K562 (cell line): ENCODE data around the gene RNF4. TPM values are rescaled to one million over a fixed set of nuclear protein-coding genes. Genes with fewer than 3 reads are reported as not detected.

Experiments used
- CTBP1 ChIP-seq: fragments of 450-650 bp; IDR thresholded peaks from 2 replicates; pipeline ENCODE4 v1.6.1; 2016; ENCODE audit warnings: borderline replicate concordance
- ELF1 ChIP-seq: fragments of 200-800 bp; sonication (Bioruptor generic); IDR thresholded peaks from 2 replicates; pipeline ENCODE4 v1.6.1; 2016; ENCODE audit warnings: missing genetic modification characterization, missing compliant biosample characterization
- FOXP1 ChIP-seq: sonication (generic); formaldehyde crosslinking; IDR thresholded peaks from 2 replicates; pipeline ENCODE4 v1.8.0; 2022; ENCODE audit warnings: mild to moderate bottlenecking, missing genetic modification reagents
- GATA2 ChIP-seq: sonication (generic); formaldehyde crosslinking; IDR thresholded peaks from 2 replicates; pipeline ENCODE4 v1.4.0; 2020; ENCODE audit warnings: mild to moderate bottlenecking, missing genetic modification reagents
- L3MBTL2 ChIP-seq: fragments of 450-650 bp; IDR thresholded peaks from 2 replicates; pipeline ENCODE4 v1.6.1; 2016; ENCODE audit warnings: mild to moderate bottlenecking, moderate library complexity
- MAZ ChIP-seq, 2 experiments: fragments of 450-650 bp in 1 of 2; sonication (generic) in 1 of 2; formaldehyde crosslinking; IDR thresholded peaks in 1 of 2; conservative IDR thresholded peaks in 1 of 2; 2 replicates each; pipeline versions ENCODE4 v1.4.0 to v1.5.0; 2020; ENCODE audit warnings: mild to moderate bottlenecking in 1 of 2, missing genetic modification reagents in 1 of 2
- NFXL1 ChIP-seq: fragments of 450-650 bp; formaldehyde crosslinking; IDR thresholded peaks from 2 replicates; pipeline ENCODE4 v1.4.0; 2021; ENCODE audit warnings: mild to moderate bottlenecking
- PHF21A ChIP-seq: fragments of 450-650 bp; IDR thresholded peaks from 2 replicates; pipeline ENCODE4 v1.6.1; 2017; ENCODE audit warnings: low read depth, borderline replicate concordance
- POLR2H ChIP-seq: IDR thresholded peaks from 2 replicates; pipeline ENCODE4 v1.6.1; 2016; ENCODE audit warnings: missing genetic modification characterization, low read depth, mild to moderate bottlenecking, control low read depth, missing compliant biosample characterization, moderate library complexity
- RBFOX2 ChIP-seq: fragments of 200-400 bp; formaldehyde crosslinking; IDR thresholded peaks from 2 replicates; pipeline ENCODE4 v1.6.1; 2017; ENCODE audit warnings: low read depth, mild to moderate bottlenecking, low read length, moderate library complexity
- RBM15 ChIP-seq: fragments of 200-400 bp; formaldehyde crosslinking; IDR thresholded peaks from 2 replicates; pipeline ENCODE4 v1.6.1; 2018; ENCODE audit warnings: mild to moderate bottlenecking, low read length, moderate library complexity; ENCODE audit not compliant: insufficient read depth
- SMARCC2 ChIP-seq: fragments of 450-650 bp; IDR thresholded peaks from 2 replicates; pipeline ENCODE4 v1.6.1; 2017; ENCODE audit warnings: antibody characterized with exemption, moderate library complexity, mild to moderate bottlenecking, low read depth
- TEAD4 ChIP-seq, 2 experiments: sonication (generic) in 1 of 2; formaldehyde crosslinking in 1 of 2; IDR thresholded peaks; 2 replicates each; pipeline versions ENCODE4 v1.6.1 to v1.8.0; 2012 to 2022; ENCODE audit warnings: borderline replicate concordance in 1 of 2, inconsistent platforms in 1 of 2, low read length in 1 of 2, mild to moderate bottlenecking in 1 of 2, missing genetic modification reagents in 1 of 2
- U2AF1 ChIP-seq: fragments of 200-400 bp; formaldehyde crosslinking; optimal IDR thresholded peaks from 2 replicates; pipeline ENCODE3; 2017; ENCODE audit warnings: mild to moderate bottlenecking, low read depth, low read length, moderate library complexity
- ZBTB7A ChIP-seq: IDR thresholded peaks from 2 replicates; pipeline ENCODE4 v1.6.1; 2011; ENCODE audit warnings: low read depth, mild to moderate bottlenecking, low read length, moderate library complexity, borderline replicate concordance; ENCODE audit not compliant: control insufficient read depth
- ZFP30 ChIP-seq: fragments of 250-450 bp; sonication (Bioruptor Pico); IDR thresholded peaks from 2 replicates; pipeline ENCODE4 v1.8.0; 2022; ENCODE audit warnings: moderate library complexity, mild to moderate bottlenecking, inconsistent platforms, borderline replicate concordance
- ZNF124 ChIP-seq: sonication (generic); formaldehyde crosslinking; IDR thresholded peaks from 2 replicates; pipeline ENCODE4 v1.8.1; 2022; ENCODE audit warnings: missing genetic modification reagents
- ZNF384 ChIP-seq: IDR thresholded peaks from 2 replicates; pipeline ENCODE4 v1.6.1; 2012; ENCODE audit warnings: low read depth, low read length, improper control_type of control experiment
- polyA plus RNA-seq, 8 experiments: library from polyadenylated mRNA; depleted of rRNA in 4 of 8; stranded (reverse) in 5 of 8; unstranded in 3 of 8; fragments of >200 nt; fragmentation: Nextera tagmentation in 2 of 8; fragmentation: Illumina TruSeq in 1 of 8; extraction: Ambion mirVana in 2 of 8; extraction: Trizol in 1 of 8; gene quantifications; 2 replicates each; pipeline versions ENCODE4 v1.2.1 to v1.2.3, GENCODE V29; 2011 to 2014; ENCODE audit warnings: inconsistent platforms in 1 of 8, missing spikeins in 1 of 8
- total RNA-seq, 7 experiments: library from RNA; depleted of rRNA in 6 of 7; stranded (reverse); fragments of >200 nt in 6 of 7; fragmentation: Illumina TruSeq in 2 of 7; extraction: Trizol in 2 of 7; gene quantifications; 2 replicates each; pipeline versions ENCODE4 v1.2.1 to v1.2.3, GENCODE V29; 2011 to 2021; ENCODE audit warnings: low replicate concordance in 1 of 7
- TF ChIP-seq, protein P1 (sequence below): fragments of 250-450 bp; sonication (Bioruptor Pico); IDR thresholded peaks from 2 replicates; pipeline ENCODE4 v1.8.0; 2021; ENCODE audit warnings: moderate library complexity, mild to moderate bottlenecking, inconsistent platforms
- TF ChIP-seq, protein P2 (sequence below), 3 experiments: IDR thresholded peaks in 2 of 3; conservative IDR thresholded peaks in 1 of 3; 2 replicates each; pipeline ENCODE4 v1.5.1; 2011 to 2012; ENCODE audit warnings: low read length in 3 of 3, mild to moderate bottlenecking in 3 of 3, control low read depth in 2 of 3, improper control_type of control experiment in 1 of 3, inconsistent platforms in 1 of 3, low read depth in 1 of 3, mixed read lengths in 1 of 3, moderate library complexity in 1 of 3; ENCODE audit not compliant: insufficient read depth in 2 of 3
- TF ChIP-seq, protein P3 (sequence below), 2 experiments: IDR thresholded peaks; 2 replicates each; pipeline ENCODE4 v1.6.1; 2012; ENCODE audit warnings: improper control_type of control experiment in 2 of 2, low read depth in 2 of 2, low read length in 2 of 2, borderline replicate concordance in 1 of 2

Gene RNF4
- total and polyA plus RNA-seq, 9 of the 15 experiments (the other 6 are each of a cell fraction or from before 2014, with no cell fraction given) = 19.2 to 59.3 (median 44.8) TPM

DNA sequence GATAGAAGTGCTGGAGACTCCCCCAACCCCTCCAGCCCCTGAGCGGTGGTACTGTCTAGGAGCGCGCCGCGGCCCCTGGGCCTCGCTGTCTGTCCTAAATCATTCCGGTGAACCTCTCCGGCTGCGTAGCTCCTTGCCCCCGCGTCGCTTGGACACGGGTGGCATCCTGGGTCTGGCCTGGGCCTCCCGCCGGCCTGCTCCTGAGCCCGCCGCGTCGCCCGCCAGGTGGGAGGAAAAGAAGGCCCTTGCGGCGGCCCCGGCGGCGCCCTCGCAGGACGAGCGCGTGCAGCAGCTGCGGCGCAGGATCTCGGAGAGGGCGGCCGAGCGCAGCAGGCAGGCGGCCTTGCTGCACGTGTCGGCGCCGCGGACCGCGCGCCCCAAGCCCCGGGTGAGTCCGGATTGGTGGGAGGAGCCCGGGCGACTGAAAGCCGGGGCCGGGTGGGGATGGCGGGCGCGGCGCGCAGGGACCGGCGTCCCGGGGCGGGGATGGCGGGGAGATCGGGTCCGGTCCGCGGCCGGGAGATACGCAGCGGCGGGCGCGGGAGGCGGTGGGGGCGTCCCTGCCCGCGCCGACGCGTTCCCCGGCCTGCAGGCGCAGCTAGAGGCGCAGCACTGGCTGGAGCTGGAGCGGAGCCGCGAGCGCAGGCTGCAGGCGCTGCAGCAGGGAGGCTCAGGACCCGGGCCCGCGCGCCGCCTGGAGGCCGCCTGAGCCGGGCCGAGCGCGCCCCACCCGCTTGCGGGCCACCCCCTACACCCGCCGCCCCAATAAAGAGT lies 6.5 kb upstream of the RNF4 start (continued):
- TF ChIP-seq, protein P1, sequence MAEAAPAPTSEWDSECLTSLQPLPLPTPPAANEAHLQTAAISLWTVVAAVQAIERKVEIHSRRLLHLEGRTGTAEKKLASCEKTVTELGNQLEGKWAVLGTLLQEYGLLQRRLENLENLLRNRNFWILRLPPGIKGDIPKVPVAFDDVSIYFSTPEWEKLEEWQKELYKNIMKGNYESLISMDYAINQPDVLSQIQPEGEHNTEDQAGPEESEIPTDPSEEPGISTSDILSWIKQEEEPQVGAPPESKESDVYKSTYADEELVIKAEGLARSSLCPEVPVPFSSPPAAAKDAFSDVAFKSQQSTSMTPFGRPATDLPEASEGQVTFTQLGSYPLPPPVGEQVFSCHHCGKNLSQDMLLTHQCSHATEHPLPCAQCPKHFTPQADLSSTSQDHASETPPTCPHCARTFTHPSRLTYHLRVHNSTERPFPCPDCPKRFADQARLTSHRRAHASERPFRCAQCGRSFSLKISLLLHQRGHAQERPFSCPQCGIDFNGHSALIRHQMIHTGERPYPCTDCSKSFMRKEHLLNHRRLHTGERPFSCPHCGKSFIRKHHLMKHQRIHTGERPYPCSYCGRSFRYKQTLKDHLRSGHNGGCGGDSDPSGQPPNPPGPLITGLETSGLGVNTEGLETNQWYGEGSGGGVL (CRISPR knock-in tag) = no peak
- TF ChIP-seq ELF1 (tag) (no peak), ZNF384 (no peak), RBM15 (no peak), FOXP1 (CRISPR knock-in tag) (peak; percentile 95), POLR2H (tag) (no peak), SMARCC2 (no peak), RBFOX2 (peak; percentile 58), MAZ (CRISPR knock-in tag; conservative IDR thresholded peaks at IDR 0.05 in 1 of 2, IDR thresholded peaks at IDR 0.05 in 1 of 2) (peak in 1 of 2 experiments; percentile 55; a peak in 2 of 4 replicates), ZFP30 (CRISPR knock-in tag) (no peak), PHF21A (no peak), CTBP1 (peak; percentile 66), L3MBTL2 (peak; percentile 96), ZBTB7A (peak; percentile 63; the same call in 1 of the 2 replicates), GATA2 (CRISPR knock-in tag) (no peak), NFXL1 (CRISPR knock-in tag) (no peak), TEAD4 (IDR thresholded peaks at IDR 0.05; ENCODE audit: low read length) (no peak), TEAD4 (CRISPR knock-in tag; IDR thresholded peaks at IDR 0.05; ENCODE audit: borderline replicate concordance) (peak; percentile 74; the same call in 1 of the 2 replicates), U2AF1 (peak; percentile 43), ZNF124 (CRISPR knock-in tag) (0 out of 2 replicates have a peak, but pooled peaks have one; percentile 37)
- TF ChIP-seq, protein P2, sequence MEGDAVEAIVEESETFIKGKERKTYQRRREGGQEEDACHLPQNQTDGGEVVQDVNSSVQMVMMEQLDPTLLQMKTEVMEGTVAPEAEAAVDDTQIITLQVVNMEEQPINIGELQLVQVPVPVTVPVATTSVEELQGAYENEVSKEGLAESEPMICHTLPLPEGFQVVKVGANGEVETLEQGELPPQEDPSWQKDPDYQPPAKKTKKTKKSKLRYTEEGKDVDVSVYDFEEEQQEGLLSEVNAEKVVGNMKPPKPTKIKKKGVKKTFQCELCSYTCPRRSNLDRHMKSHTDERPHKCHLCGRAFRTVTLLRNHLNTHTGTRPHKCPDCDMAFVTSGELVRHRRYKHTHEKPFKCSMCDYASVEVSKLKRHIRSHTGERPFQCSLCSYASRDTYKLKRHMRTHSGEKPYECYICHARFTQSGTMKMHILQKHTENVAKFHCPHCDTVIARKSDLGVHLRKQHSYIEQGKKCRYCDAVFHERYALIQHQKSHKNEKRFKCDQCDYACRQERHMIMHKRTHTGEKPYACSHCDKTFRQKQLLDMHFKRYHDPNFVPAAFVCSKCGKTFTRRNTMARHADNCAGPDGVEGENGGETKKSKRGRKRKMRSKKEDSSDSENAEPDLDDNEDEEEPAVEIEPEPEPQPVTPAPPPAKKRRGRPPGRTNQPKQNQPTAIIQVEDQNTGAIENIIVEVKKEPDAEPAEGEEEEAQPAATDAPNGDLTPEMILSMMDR (IDR thresholded peaks at IDR 0.05 in 2 of 3, conservative IDR thresholded peaks at IDR 0.05 in 1 of 3; ENCODE audit: insufficient read depth in 2 of 3, low read depth in 1 of 3, low read length in 3 of 3) = peak in 2 of 3 experiments; percentile 54 to 83; a peak in 4 of 6 replicates
- TF ChIP-seq, protein P3, sequence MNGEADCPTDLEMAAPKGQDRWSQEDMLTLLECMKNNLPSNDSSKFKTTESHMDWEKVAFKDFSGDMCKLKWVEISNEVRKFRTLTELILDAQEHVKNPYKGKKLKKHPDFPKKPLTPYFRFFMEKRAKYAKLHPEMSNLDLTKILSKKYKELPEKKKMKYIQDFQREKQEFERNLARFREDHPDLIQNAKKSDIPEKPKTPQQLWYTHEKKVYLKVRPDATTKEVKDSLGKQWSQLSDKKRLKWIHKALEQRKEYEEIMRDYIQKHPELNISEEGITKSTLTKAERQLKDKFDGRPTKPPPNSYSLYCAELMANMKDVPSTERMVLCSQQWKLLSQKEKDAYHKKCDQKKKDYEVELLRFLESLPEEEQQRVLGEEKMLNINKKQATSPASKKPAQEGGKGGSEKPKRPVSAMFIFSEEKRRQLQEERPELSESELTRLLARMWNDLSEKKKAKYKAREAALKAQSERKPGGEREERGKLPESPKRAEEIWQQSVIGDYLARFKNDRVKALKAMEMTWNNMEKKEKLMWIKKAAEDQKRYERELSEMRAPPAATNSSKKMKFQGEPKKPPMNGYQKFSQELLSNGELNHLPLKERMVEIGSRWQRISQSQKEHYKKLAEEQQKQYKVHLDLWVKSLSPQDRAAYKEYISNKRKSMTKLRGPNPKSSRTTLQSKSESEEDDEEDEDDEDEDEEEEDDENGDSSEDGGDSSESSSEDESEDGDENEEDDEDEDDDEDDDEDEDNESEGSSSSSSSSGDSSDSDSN (IDR thresholded peaks at IDR 0.05; ENCODE audit: borderline replicate concordance in 1 of 2, low read depth in 2 of 2, low read length in 2 of 2) = peak; percentile 64 to 93; a peak in 2 of 4 replicates
